ENCODE results near the gene HOTAIR. TPM values are rescaled to one million over a fixed set of nuclear protein-coding genes. Genes with fewer than 3 reads are reported as not detected.

HOTAIR gene
- polyA plus RNA-seq, 2 donors: not detected

DNA sequence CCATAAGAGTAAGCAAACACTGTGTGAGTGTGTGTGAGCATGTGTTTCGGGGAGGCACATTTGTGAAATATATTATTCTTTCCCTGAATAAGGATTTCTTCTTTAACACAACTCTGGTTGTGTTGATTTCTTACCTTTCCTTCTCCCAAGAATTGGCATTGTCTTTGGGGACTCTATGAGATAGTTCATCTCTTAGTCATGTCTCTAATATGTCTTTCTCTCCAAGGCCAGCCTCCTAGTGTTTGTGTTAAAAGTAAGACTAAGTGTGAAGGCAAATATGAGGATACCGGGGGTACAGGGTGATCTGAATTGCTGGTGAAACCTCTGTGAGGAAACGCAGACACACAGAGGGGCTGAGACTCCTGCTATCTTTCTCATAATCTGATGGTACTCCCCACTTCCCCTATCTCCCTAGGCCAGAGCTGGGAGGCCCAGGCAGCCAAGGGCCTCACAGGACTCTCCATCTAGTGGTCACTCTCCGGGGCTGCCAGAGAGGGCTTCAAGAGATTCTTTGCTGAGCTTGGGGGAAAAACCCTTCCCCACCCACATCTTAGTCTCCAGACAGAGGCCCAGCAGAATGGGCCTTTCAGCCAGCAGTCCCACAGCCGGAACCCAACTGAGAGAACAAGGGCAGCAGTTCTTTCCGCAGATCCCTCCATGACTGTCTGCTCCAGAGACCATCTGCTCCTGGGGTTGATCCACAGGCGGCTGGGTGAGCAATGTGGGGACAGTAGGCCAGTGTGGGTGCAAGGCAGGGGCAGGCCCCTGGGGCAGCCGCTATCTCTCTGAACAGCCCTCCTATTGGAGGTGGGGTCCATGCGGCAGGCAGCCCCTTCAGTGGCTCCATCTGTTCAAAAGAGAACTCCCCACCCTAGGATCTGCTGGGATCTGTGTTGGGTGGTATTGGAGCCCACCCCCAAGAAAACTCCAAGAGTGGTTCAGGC is 25.8 kb downstream of the HOTAIR start:
- peaks cover 0 to 3% of the 10 kb centered on the region in 2 donors for H3K9me3 ChIP-seq (ENCODE audit: control insufficient read depth in 2 of 2, insufficient read depth in 1 of 2, low read depth in 1 of 2, low read length in 1 of 2)
- WGBS, 2 donors: 40 to 50% methylated on average over 9 of the region's 9 CpGs
- no peak overlapping the region for H3K4me3 ChIP-seq (ENCODE audit: low read depth in 1 of 2, low read length in 2 of 2)
- H3K36me3 ChIP-seq (ENCODE audit: control insufficient read depth in 2 of 2, insufficient read depth in 2 of 2, low read length in 1 of 2): no peaks in the 10 kb centered on the region
- no peak overlapping the region for H3K27ac ChIP-seq (ENCODE audit: low read depth in 2 of 2, low read length in 1 of 2)
- peaks cover 11 to 50% of the 10 kb centered on the region in 2 donors for H3K27me3 ChIP-seq (ENCODE audit: control insufficient read depth in 1 of 2, insufficient read depth in 2 of 2, low read length in 2 of 2)
- peaks cover 0 to 4% of the 10 kb centered on the region in 2 donors for H3K4me1 ChIP-seq (ENCODE audit: control insufficient read depth in 2 of 2, insufficient read depth in 2 of 2, low read length in 1 of 2)

DNA sequence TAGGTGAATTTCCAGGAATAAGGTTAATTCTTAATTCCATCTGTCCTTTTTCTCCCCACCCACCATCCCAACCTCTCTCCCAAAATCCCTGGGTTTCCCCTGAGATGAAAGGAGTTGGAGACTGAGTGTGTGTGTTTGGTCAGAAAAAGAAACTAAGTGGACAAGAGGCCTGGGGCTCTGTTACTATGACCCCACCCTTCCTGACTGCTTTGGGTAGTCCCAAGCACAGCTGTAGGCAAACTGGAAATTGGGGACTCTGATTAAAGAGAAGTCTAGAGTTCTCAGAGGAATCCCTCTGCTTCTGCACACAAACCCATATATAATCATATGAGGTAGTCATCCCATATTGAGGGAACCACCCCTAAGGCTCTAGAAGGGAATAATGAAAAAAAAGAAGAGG is 27.0 kb downstream of the HOTAIR start:
- Histone ChIP-seq H3K27me3 (ENCODE audit: control insufficient read depth in 1 of 2, insufficient read depth in 2 of 2, low read length in 2 of 2) (peaks cover 11 to 46% of the 10 kb centered on the region in 2 donors), H3K9me3 (ENCODE audit: control insufficient read depth in 2 of 2, insufficient read depth in 1 of 2, low read depth in 1 of 2, low read length in 1 of 2) (peaks cover 0 to 3% of the 10 kb centered on the region in 2 donors), H3K27ac (ENCODE audit: low read depth in 2 of 2, low read length in 1 of 2) (no peak overlapping the region), H3K4me1 (ENCODE audit: control insufficient read depth in 2 of 2, insufficient read depth in 2 of 2, low read length in 1 of 2) (peaks cover 0 to 4% of the 10 kb centered on the region in 2 donors), H3K4me3 (ENCODE audit: low read depth in 1 of 2, low read length in 2 of 2) (no peak overlapping the region), H3K36me3 (ENCODE audit: control insufficient read depth in 2 of 2, insufficient read depth in 2 of 2, low read length in 1 of 2) (no peaks in the 10 kb centered on the region)

GRCh38 chr12:53944907-53945847 is 29.6 kb downstream of the HOTAIR start:
- peaks cover 0 to 4% of the 10 kb centered on the region in 2 donors for H3K4me1 ChIP-seq (ENCODE audit: control insufficient read depth in 2 of 2, insufficient read depth in 2 of 2, low read length in 1 of 2)
- no peak overlapping the region for H3K27ac ChIP-seq (ENCODE audit: low read depth in 2 of 2, low read length in 1 of 2)
- 9 to 10% methylated on average over 51 of the region's 51 CpGs for WGBS, 2 donors
- H3K4me3 ChIP-seq (ENCODE audit: low read depth in 1 of 2, low read length in 2 of 2): no peak overlapping the region
- no peaks in the 10 kb centered on the region for H3K36me3 ChIP-seq (ENCODE audit: control insufficient read depth in 2 of 2, insufficient read depth in 2 of 2, low read length in 1 of 2)
- H3K27me3 ChIP-seq (ENCODE audit: control insufficient read depth in 1 of 2, insufficient read depth in 2 of 2, low read length in 2 of 2): peaks cover 6 to 43% of the 10 kb centered on the region in 2 donors
- H3K9me3 ChIP-seq (ENCODE audit: control insufficient read depth in 2 of 2, insufficient read depth in 1 of 2, low read depth in 1 of 2, low read length in 1 of 2): peaks cover 0 to 3% of the 10 kb centered on the region in 2 donors

DNA sequence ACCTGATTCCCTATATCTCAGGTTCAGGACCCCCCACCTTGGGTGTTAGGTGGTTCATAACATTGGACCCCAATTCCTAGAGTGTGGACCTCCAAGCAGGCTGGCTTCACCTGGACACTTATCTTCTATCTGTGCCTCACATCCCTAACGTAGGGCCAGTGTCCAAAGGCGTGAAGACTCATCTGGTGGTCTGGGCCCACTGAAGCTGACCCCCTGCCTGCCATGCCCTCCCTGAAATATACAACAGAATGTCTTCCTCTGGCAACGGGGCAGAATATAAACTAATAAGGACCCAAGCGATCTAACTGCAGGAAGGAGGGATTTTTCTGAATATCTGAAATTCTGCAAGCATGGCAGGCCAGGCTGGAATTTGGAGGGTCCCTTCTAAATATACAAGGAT is 30.5 kb downstream of the HOTAIR start:
- H3K36me3 ChIP-seq (ENCODE audit: control insufficient read depth in 2 of 2, insufficient read depth in 2 of 2, low read length in 1 of 2): no peaks in the 10 kb centered on the region
- no peak overlapping the region for H3K27ac ChIP-seq (ENCODE audit: low read depth in 2 of 2, low read length in 1 of 2)
- no peak overlapping the region for H3K4me3 ChIP-seq (ENCODE audit: low read depth in 1 of 2, low read length in 2 of 2)
- H3K9me3 ChIP-seq (ENCODE audit: control insufficient read depth in 2 of 2, insufficient read depth in 1 of 2, low read depth in 1 of 2, low read length in 1 of 2): peaks cover 0 to 5% of the 10 kb centered on the region in 2 donors
- 14 to 19% methylated on average over 4 of the region's 4 CpGs for WGBS, 2 donors
- H3K27me3 ChIP-seq (ENCODE audit: control insufficient read depth in 1 of 2, insufficient read depth in 2 of 2, low read length in 2 of 2): peaks cover 5 to 42% of the 10 kb centered on the region in 2 donors
- peaks cover 2 to 9% of the 10 kb centered on the region in 2 donors for H3K4me1 ChIP-seq (ENCODE audit: control insufficient read depth in 2 of 2, insufficient read depth in 2 of 2, low read length in 1 of 2)

- Histone ChIP-seq H3K27me3 (ENCODE audit: control insufficient read depth in 1 of 2, insufficient read depth in 2 of 2, low read length in 2 of 2) (peaks cover 5 to 53% of the 10 kb centered on the region in 2 donors), H3K27ac (ENCODE audit: low read depth in 2 of 2, low read length in 1 of 2) (no peak overlapping the region), H3K4me3 (ENCODE audit: low read depth in 1 of 2, low read length in 2 of 2) (no peak overlapping the region), H3K9me3 (ENCODE audit: control insufficient read depth in 2 of 2, insufficient read depth in 1 of 2, low read depth in 1 of 2, low read length in 1 of 2) (peaks cover 0 to 12% of the 10 kb centered on the region in 2 donors), H3K4me1 (ENCODE audit: control insufficient read depth in 2 of 2, insufficient read depth in 2 of 2, low read length in 1 of 2) (peaks cover 6 to 14% of the 10 kb centered on the region in 2 donors), H3K36me3 (ENCODE audit: control insufficient read depth in 2 of 2, insufficient read depth in 2 of 2, low read length in 1 of 2) (no peaks in the 10 kb centered on the region)
- WGBS, 2 donors: 16 to 25% methylated on average over 2 of the region's 2 CpGs
Observed at GRCh38 chr12:53942467-53942997, 32.2 kb downstream of the HOTAIR start.

DNA sequence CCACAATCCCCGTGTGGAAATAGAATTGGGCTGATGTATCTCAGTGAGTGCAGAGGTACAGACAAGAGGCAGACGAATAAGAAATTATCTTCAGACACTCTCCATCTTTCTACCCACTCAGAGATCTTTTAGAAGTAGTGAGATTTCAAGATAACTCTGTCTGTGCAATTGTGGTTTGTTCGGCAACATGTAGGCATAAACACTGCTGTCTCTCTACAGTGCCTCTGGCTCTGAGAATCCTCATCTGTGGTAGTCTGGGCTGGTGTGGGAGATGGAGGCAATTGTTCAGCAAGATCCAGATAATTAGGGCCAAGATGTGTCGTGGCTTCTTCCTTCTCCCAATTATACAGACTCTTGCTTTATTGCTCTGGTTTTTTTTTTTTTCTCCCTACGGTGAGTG is 33.0 kb downstream of the HOTAIR start:
- no peak overlapping the region for H3K27ac ChIP-seq (ENCODE audit: low read depth in 2 of 2, low read length in 1 of 2)
- no peaks in the 10 kb centered on the region for H3K36me3 ChIP-seq (ENCODE audit: control insufficient read depth in 2 of 2, insufficient read depth in 2 of 2, low read length in 1 of 2)
- peaks cover 6 to 14% of the 10 kb centered on the region in 2 donors for H3K4me1 ChIP-seq (ENCODE audit: control insufficient read depth in 2 of 2, insufficient read depth in 2 of 2, low read length in 1 of 2)
- peaks cover 0 to 12% of the 10 kb centered on the region in 2 donors for H3K9me3 ChIP-seq (ENCODE audit: control insufficient read depth in 2 of 2, insufficient read depth in 1 of 2, low read depth in 1 of 2, low read length in 1 of 2)
- no peak overlapping the region for H3K4me3 ChIP-seq (ENCODE audit: low read depth in 1 of 2, low read length in 2 of 2)
- peaks cover 5 to 61% of the 10 kb centered on the region in 2 donors for H3K27me3 ChIP-seq (ENCODE audit: control insufficient read depth in 1 of 2, insufficient read depth in 2 of 2, low read length in 2 of 2)
- 24 to 25% methylated on average over 5 of the region's 5 CpGs for WGBS, 2 donors

GRCh38 chr12:53941187-53941586 is 33.6 kb downstream of the HOTAIR start:
- Histone ChIP-seq H3K27ac (ENCODE audit: low read depth in 2 of 2, low read length in 1 of 2) (no peak overlapping the region), H3K4me3 (ENCODE audit: low read depth in 1 of 2, low read length in 2 of 2) (no peak overlapping the region), H3K4me1 (ENCODE audit: control insufficient read depth in 2 of 2, insufficient read depth in 2 of 2, low read length in 1 of 2) (peaks cover 6 to 14% of the 10 kb centered on the region in 2 donors), H3K27me3 (ENCODE audit: control insufficient read depth in 1 of 2, insufficient read depth in 2 of 2, low read length in 2 of 2) (peaks cover 5 to 66% of the 10 kb centered on the region in 2 donors), H3K9me3 (ENCODE audit: control insufficient read depth in 2 of 2, insufficient read depth in 1 of 2, low read depth in 1 of 2, low read length in 1 of 2) (peaks cover 0 to 12% of the 10 kb centered on the region in 2 donors), H3K36me3 (ENCODE audit: control insufficient read depth in 2 of 2, insufficient read depth in 2 of 2, low read length in 1 of 2) (no peaks in the 10 kb centered on the region)

DNA sequence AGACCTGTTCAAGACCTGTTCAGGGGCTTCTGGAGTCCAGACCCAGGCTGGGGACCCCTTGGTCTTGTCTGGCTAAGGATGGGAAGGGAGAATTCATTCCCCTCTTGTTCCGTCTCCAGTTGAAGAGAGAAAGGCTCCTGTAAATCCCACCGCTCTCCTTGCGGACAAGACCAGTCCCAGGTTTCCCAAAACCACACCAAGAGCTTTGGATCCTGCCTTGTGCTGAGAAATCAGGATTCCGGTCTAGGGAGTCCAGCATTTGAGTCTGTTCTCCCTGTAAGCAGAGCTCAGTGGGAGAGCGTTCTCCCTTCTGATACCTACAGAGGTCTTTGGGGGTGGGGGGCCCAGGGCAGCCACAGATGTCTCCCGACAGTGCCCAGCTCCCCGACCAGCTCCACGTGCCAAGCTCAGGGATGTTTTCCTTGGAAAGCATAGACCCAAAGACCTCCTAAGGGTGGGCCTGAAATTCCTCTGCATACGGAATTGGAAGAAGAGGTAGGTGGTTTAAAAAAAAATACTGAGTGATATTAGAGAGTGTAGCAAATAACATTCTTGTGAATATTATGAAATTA is 34.2 kb downstream of the HOTAIR start:
- Histone ChIP-seq H3K4me1 (ENCODE audit: control insufficient read depth in 2 of 2, insufficient read depth in 2 of 2, low read length in 1 of 2) (peaks cover 6 to 16% of the 10 kb centered on the region in 2 donors), H3K27me3 (ENCODE audit: control insufficient read depth in 1 of 2, insufficient read depth in 2 of 2, low read length in 2 of 2) (peaks cover 1 to 67% of the 10 kb centered on the region in 2 donors), H3K36me3 (ENCODE audit: control insufficient read depth in 2 of 2, insufficient read depth in 2 of 2, low read length in 1 of 2) (no peaks in the 10 kb centered on the region), H3K4me3 (ENCODE audit: low read depth in 1 of 2, low read length in 2 of 2) (no peak overlapping the region), H3K9me3 (ENCODE audit: control insufficient read depth in 2 of 2, insufficient read depth in 1 of 2, low read depth in 1 of 2, low read length in 1 of 2) (peaks cover 0 to 12% of the 10 kb centered on the region in 2 donors), H3K27ac (ENCODE audit: low read depth in 2 of 2, low read length in 1 of 2) (no peak overlapping the region)
- 18 to 21% methylated on average over 9 of the region's 9 CpGs for WGBS, 2 donors

Data from esophagus (tissue), 2 donors.